GM15510 (cell line): ENCODE results near the gene SUPV3L1.

Source experiments
- POLR2A ChIP-seq: IDR thresholded peaks from 3 replicates; pipeline ENCODE4 v1.6.1; 2011; ENCODE audit warnings: borderline replicate concordance; ENCODE audit not compliant: insufficient read length; ENCODE audit errors: extremely low read depth

The SUPV3L1 gene

GRCh38 chr10:69217119-69217754, 37.2 kb downstream of the SUPV3L1 start:
- TF ChIP-seq POLR2A, result no peak

- no peak for TF ChIP-seq POLR2A
Measured at GRCh38 chr10:69218831-69219230, 38.8 kb downstream of the SUPV3L1 start.

GRCh38 chr10:69220041-69220451, 40.0 kb downstream of the SUPV3L1 start, which contains the start of gene HKDC1:
HKDC1 (plus strand) TSS chr10:69220332; CDS start chr10:69220436, 104 bp downstream.
- TF ChIP-seq POLR2A, result no peak

GRCh38 chr10:69220507-69220906, 40.5 kb downstream of the SUPV3L1 start:
- no peak for TF ChIP-seq POLR2A

- TF ChIP-seq POLR2A, result peak; percentile 31
Measured at GRCh38 chr10:69222157-69223027, 42.4 kb downstream of the SUPV3L1 start.

GRCh38 chr10:69223028-69223342, 43.0 kb downstream of the SUPV3L1 start:
- no peak for TF ChIP-seq POLR2A

- TF ChIP-seq POLR2A, result no peak
Measured at GRCh38 chr10:69224862-69225657, 45.0 kb downstream of the SUPV3L1 start.

- TF ChIP-seq POLR2A, result no peak
Measured at GRCh38 chr10:69225681-69226080, 45.6 kb downstream of the SUPV3L1 start.

- no peak for TF ChIP-seq POLR2A
Measured at GRCh38 chr10:69226919-69227450, 47.0 kb downstream of the SUPV3L1 start.

- no peak for TF ChIP-seq POLR2A
Measured at GRCh38 chr10:69228151-69228550, 48.1 kb downstream of the SUPV3L1 start.

- TF ChIP-seq POLR2A, result no peak
Measured at GRCh38 chr10:69229616-69229916, 49.5 kb downstream of the SUPV3L1 start.

- no peak for TF ChIP-seq POLR2A
Measured at GRCh38 chr10:69230128-69230527, 50.1 kb downstream of the SUPV3L1 start.

GRCh38 chr10:69232252-69232651, 52.2 kb downstream of the SUPV3L1 start:
- TF ChIP-seq POLR2A, result no peak

- no peak for TF ChIP-seq POLR2A
Measured at GRCh38 chr10:69232736-69233480, 52.9 kb downstream of the SUPV3L1 start.
